HG03025 (cell line): ENCODE results near the gene PTPRH.

ENCODE experiments used
- ATAC-seq: cut with Tn5 transposase; IDR thresholded peaks from one replicate; pipeline ENCODE4 v1.9.1; 2021; ENCODE audit warnings: mild to moderate bottlenecking, moderate library complexity; ENCODE audit not compliant: unreplicated experiment, low FRiP score

The PTPRH gene

DNA sequence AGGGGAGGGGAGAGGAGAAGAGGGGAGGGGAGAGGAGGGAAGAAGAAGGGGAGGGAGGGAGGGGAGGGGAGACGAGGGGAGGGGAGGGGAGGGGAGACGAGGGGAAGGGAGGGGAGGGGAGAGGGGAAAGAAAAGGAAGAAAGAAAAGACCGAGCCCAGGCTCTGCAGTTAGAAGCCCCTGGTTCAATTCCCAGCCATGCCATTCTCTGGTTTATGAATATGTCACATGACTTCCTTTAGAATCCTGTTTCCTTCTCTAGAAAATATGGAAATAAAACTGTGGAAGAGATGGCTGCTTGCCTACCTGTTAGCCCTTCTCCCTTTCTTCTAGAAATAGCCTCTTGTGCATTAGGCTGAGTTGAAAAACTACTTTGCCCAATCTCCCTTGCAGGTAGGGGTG lies 74.6 kb downstream of the PTPRH start:
- ATAC-seq, result no peak

DNA sequence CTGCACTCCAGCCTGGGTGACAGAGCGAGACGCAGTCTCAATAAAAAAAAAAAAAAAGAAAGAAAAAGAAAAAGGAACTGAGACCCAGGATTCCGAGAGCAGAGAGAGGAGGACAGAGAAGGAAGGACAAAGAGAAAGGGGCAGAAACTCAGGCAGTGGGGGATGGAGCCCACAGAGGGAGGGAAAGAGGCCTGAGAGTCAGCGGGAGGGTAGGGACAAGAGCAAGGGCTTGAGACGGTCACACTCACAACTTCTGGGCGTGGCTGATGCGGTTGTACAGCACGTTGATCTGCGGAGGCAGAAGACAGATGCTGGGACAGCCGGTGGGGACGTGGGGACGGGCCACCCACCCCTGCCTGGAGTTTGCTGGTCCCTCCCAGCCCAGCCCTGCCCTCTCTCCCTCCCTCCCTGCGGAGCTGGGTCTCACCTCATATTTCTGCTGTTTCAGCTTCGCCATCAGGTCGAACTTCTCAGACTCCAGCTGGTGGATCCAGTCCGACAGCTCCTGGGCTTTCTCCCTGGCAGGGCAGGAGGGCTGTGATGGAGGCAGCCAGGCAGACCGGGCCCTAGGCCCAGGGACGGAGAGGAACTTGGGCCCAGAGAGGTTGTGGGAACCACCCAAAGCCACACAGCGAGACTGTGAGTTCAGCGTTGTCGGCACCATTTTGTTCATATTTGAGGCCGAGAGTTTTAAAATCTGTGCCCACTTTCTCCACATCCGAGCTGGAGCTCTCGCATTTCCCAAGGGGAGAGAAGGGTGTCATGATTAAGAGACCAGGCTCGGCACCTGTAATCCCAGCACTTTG lies 75.5 kb downstream of the PTPRH start:
- no peak for ATAC-seq

DNA sequence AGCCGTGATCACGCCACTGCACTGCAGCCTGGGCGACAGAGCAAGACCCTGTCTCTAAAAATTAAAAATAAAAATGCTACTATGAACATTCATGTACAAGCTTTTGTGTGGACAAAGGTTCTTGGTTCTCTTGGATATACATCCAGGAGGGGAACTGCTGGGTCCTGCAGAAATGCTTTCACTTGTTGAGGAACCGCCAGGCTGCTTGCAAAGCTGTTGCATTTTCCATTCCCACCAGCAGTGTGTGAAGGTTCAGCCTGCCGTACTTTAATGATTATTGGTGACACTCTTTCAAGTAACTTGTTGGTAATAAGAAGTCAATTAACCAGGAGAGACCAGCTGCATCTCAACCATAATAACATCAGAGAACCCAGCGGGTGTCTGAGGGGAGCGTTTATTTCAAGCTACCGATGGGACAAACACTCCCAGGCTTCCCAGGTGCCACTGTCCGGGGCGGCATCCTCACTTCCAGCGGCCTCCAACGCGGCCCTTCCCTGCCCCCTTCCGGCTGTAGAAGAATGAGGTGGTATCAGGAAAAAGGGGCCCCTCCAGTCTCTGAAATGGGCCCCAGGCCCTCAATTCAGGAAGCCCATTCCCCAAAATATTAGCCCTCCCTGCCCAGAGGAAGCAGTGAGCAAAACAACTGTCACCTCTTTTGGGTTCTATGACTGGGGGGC lies 76.7 kb downstream of the PTPRH start:
- no peak for ATAC-seq

DNA sequence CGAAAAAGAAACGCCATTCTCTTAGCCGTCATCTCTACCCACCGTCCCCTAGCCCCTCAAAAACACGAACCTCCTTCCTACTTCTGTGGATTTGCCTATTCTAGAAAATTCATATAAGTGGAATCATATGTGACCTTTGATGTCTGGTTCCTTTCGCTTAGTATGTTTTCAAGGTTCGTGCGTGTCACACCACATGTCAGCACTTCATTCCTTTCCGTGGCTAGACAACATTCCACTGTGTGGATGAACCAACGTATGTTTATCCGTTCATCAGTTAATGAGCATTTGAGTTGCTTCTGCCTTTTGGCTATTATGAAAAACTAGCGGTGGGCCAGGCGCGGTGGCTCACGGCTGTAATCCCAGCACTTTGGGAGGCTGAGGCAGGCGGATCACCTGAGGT lies 77.9 kb downstream of the PTPRH start:
- ATAC-seq, result no peak
